Colonic mucosa (tissue), 4 donors: ENCODE data around the gene GAPT. TPM values are rescaled to one million over a fixed set of nuclear protein-coding genes. Genes with fewer than 3 reads are reported as not detected.
"Not testable (repeated sequence)": the region's sequence is repeated elsewhere in the genome, so short reads cannot be mapped to it uniquely, and the experiment has no call there.

Source experiments
- DNase-seq: peaks from one replicate; pipeline ENCODE4 v3.0.0-alpha.2; 2020
- H3K27ac ChIP-seq: fragments of 200-600 bp; one replicate; pipeline ENCODE4 v1.8.0; 2021
- H3K27me3 ChIP-seq: fragments of 200-600 bp; one replicate; pipeline ENCODE4 v1.8.0; 2021
- H3K36me3 ChIP-seq: fragments of 200-600 bp; one replicate; pipeline ENCODE4 v1.8.0; 2021
- H3K4me1 ChIP-seq: fragments of 200-600 bp; one replicate; pipeline ENCODE4 v1.8.0; 2021; ENCODE audit warnings: mild to moderate bottlenecking
- H3K4me3 ChIP-seq: fragments of 200-600 bp; one replicate; pipeline ENCODE4 v1.8.0; 2021
- H3K9ac ChIP-seq, 2 donors: one replicate each; pipeline ENCODE4 v1.7.0; 2013; ENCODE audit warnings: control low read depth in 2 of 2, low read depth in 2 of 2, low read length in 2 of 2
- H3K9me3 ChIP-seq: fragments of 200-600 bp; one replicate; pipeline ENCODE4 v1.8.0; 2021
- CTCF ChIP-seq: fragments of 200-600 bp; IDR thresholded peaks from one replicate; pipeline ENCODE4 v1.8.0; 2022; ENCODE audit warnings: antibody characterized with exemption, mild to moderate bottlenecking
- intact Hi-C: fragments of 100-400 bp; cut with DNase I; formaldehyde crosslinking; loops from one replicate; pipeline ENCODE4 v1.14.1; 2022
- total RNA-seq, 2 donors: library from RNA; stranded (reverse); fragmentation: NEBNext Ultra II Directional in 1 of 2; extraction: Animal tissue kit (Norgen Biotek cat#: 25700) in 1 of 2; gene quantifications; one replicate each; pipeline ENCODE4 v1.2.1, GENCODE V29; 2021
- donor health status: healthy.
- donor health status: DM: no; HTN: no; CAD: no.
- donor health status: DM: no; HTN: no; CAD: no.

The GAPT gene
- total RNA-seq, 2 donors from 2014 or later = 0.69 to 1.3 TPM

DNA sequence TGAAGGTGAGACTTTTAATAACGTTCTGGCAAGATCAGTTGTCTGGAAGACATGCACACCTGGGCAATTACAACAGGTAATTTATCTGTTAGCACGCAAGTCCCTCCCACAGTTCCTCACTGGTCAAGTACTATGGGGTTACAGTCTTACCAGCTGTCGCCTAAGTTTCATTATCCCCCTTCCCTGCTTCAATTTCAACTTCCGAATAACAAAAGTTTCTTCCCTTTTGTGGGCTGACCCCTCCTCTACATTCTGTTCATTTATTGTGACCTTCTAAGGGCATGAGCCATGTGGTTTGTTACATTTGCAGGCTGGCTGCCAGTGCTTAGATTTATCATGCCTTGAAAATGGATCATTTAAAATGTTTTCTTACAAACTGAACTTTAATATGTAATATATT, 16.5 kb downstream of the GAPT start:
- no peak overlapping the region for H3K9ac ChIP-seq
- H3K27me3 ChIP-seq = no peaks in the 10 kb centered on the region
- intact Hi-C loops = no loop called here
- no peak for TF ChIP-seq CTCF
- no peaks in the 10 kb centered on the region for H3K36me3 ChIP-seq
- H3K4me1 ChIP-seq = no peaks in the 10 kb centered on the region
- no peak overlapping the region for H3K27ac ChIP-seq
- H3K9me3 ChIP-seq = no peaks in the 10 kb centered on the region
- no peak overlapping the region for H3K4me3 ChIP-seq
- no peak for DNase-seq

DNA sequence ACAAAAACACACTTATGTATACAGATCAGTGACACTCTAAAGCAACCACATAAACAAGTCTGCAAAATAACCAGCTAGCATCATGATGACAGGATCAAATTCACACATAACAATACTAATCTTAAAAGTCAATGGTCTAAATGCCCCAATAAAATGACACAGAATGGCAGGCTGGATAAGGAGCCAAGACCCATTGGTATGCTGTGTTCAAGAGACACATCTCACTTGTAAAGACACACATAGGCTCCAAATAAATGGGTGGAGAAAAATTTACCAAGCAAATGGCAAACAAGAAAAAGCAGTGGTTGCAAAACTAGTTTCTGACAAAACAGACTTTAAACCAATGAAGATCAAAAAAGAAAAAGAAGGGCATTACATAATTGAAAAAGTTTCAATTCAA, 26.0 kb downstream of the GAPT start:
- H3K36me3 ChIP-seq = no peaks in the 10 kb centered on the region
- H3K9ac ChIP-seq = no peak overlapping the region
- no peak overlapping the region for H3K27ac ChIP-seq
- no peaks in the 10 kb centered on the region for H3K27me3 ChIP-seq
- H3K4me3 ChIP-seq = no peak overlapping the region
- no peaks in the 10 kb centered on the region for H3K4me1 ChIP-seq
- intact Hi-C loops = no loop called here
- no peak for DNase-seq
- TF ChIP-seq CTCF = no peak
- no peaks in the 10 kb centered on the region for H3K9me3 ChIP-seq

DNA sequence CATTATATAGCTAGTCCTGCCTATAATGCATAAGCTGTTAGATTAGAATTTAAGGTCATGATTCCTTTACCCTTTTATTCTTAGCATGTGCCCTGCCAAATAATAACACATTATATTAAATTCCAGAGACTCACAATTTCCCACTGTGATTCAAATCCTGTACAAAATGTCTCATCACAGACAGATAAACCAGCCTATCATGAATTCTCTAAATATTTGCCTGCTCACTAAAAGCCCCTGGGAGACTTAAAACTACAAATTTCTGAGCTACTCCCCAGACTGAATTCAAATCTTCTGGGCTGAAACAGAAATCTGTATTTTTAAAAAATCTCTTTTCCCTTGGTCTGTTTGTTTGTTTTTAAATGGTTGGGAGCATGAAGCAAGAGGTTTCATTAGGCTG, 32.7 kb downstream of the GAPT start:
- intact Hi-C loops = no loop called here
- TF ChIP-seq CTCF = no peak
- Histone ChIP-seq H3K27me3 (no peaks in the 10 kb centered on the region), H3K4me3 (no peak overlapping the region), H3K36me3 (no peaks in the 10 kb centered on the region), H3K27ac (no peak overlapping the region), H3K9me3 (no peaks in the 10 kb centered on the region), H3K9ac (no peak overlapping the region), H3K4me1 (no peaks in the 10 kb centered on the region)
- no peak for DNase-seq

GRCh38 chr5:58524571-58524970, 33.3 kb downstream of the GAPT start:
- H3K9me3 ChIP-seq = no peaks in the 10 kb centered on the region
- H3K36me3 ChIP-seq = no peaks in the 10 kb centered on the region
- H3K4me3 ChIP-seq = no peak overlapping the region
- H3K27ac ChIP-seq = no peak overlapping the region
- TF ChIP-seq CTCF = no peak
- no peaks in the 10 kb centered on the region for H3K4me1 ChIP-seq
- intact Hi-C loops = no loop called here
- H3K27me3 ChIP-seq = no peaks in the 10 kb centered on the region
- H3K9ac ChIP-seq = no peak overlapping the region
- DNase-seq = no peak

DNA sequence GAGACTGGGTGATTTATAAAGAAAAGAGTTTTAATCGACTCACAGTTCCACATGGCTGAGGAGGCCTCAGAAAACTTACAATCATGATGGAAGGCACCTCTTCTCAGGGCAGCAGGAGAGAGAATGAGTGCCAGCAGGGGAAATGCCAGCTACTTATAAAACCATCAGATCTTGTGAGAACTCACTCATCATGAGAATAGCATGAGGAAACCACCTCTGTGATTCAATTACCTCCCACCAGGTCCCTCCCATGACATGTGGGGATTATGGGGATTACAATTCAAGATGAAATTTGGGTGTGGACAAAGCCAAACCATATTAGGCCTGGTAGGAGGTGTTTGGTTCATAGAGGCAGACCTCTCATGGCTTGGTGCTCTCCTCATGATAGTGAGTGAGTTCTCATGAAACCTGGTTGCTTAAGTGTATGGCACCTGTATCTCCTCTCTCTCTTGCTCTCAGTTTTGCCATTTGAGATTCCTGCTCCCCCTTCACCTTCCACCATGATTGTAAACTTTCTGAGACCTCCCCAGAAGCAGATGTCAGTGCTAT, 39.8 kb downstream of the GAPT start:
- Histone ChIP-seq H3K9me3 (no peaks in the 10 kb centered on the region), H3K4me3 (no peak overlapping the region), H3K27ac (no peak overlapping the region), H3K4me1 (no peaks in the 10 kb centered on the region), H3K9ac (no peak overlapping the region), H3K36me3 (no peaks in the 10 kb centered on the region), H3K27me3 (no peaks in the 10 kb centered on the region)
- DNase-seq = no peak
- no peak for TF ChIP-seq CTCF
- intact Hi-C loops = no loop called here

- H3K36me3 ChIP-seq, DNase-seq, H3K27ac ChIP-seq, H3K4me3 ChIP-seq, intact Hi-C loops, H3K4me1 ChIP-seq, H3K27me3 ChIP-seq, H3K9me3 ChIP-seq, H3K9ac ChIP-seq: not testable (repeated sequence)
These were observed 50.7 kb downstream of the GAPT start for GRCh38 chr5:58541935-58542334.
